GM19324 (cell line): Measurements from ENCODE around the gene GPC6.

ENCODE experiments used
- ATAC-seq: cut with Tn5 transposase; IDR thresholded peaks from one replicate; pipeline ENCODE4 v1.9.1; 2021; ENCODE audit warnings: mild to moderate bottlenecking, moderate library complexity; ENCODE audit not compliant: unreplicated experiment, low FRiP score

The GPC6 gene

GRCh38 chr13:93984876-93985275 is 758.3 kb downstream of the GPC6 start:
- no peak for ATAC-seq

GRCh38 chr13:93987458-93987857 is 760.9 kb downstream of the GPC6 start:
- no peak for ATAC-seq

GRCh38 chr13:93991569-93991968 is 765.0 kb downstream of the GPC6 start:
- no peak for ATAC-seq

- ATAC-seq = no peak
Observed at GRCh38 chr13:93996481-93996880, 769.9 kb downstream of the GPC6 start.

GRCh38 chr13:94006296-94006695 is 779.7 kb downstream of the GPC6 start:
- no peak for ATAC-seq

DNA sequence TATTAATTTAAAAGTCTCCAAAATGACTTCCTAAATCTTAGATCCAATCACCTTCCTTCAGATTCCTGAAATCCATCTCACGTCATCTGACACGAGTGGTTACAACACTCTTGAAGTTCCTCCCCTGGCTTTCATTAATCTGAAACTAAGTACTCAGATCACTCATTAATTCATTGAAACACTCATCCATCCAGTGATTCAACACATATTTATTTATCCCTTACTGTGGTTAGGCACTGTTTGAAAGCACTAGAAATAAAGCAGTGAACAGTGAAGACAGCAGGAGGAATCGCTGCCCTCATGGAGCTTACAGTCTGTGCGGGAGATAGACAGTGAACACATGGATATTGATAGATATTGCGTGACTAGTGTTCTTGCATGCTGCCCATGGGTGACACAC is 780.5 kb downstream of the GPC6 start:
- ATAC-seq = no peak

DNA sequence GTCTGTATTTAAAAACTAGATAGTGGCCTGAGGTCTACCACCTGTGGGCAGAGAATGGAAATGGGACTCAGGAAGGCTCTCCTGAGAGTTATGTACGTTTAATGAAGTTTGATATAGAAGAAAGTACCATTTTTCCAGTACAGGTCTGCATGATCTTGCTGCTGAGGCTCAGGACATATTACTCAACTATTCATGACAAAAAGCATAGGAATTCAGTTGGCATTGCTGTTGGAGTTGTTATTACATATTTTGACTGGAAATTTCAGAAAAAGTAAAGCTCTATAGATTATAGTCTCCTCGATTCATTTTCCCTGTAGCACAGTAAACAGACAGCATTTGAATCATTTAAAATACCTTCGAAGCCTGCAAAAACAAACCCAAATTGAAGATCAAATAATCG is 783.1 kb downstream of the GPC6 start:
- ATAC-seq = no peak

DNA sequence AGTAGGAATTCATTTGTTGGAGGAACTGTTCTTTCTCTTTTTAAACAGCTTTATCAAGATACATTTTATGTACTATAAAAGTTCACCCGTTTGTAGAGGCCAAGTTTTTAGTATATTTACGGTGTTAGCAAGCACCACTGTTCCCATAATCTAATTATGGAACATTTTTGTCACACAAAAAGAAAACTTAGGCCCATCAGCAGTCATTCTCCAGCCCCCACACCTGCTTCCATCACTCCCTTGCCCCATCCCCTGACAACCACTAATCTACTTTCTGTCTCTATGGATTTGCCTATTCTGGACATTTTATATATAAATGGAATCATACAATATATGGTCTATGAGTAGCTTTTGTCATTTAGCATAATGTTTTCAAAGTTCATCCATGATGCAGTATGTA is 787.9 kb downstream of the GPC6 start:
- no peak for ATAC-seq

GRCh38 chr13:94020426-94020825 is 793.8 kb downstream of the GPC6 start:
- no peak for ATAC-seq

DNA sequence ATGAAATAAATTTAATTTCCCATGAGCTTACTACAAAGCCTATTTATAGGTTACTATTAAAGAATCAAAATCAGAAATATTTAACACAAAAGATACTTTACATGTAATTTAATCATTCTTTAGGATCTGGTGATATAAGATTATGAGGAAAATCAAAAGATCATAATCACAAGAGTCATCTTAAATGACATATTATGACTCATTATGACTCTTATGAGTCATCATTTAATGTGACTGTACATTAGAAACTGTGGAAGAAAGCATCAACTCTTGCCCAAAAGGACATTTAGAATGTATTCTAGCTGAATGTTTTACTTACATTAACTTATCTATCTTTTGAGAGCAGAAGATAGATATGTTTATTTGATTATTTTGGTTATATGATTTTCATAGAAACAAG is 794.2 kb downstream of the GPC6 start:
- no peak for ATAC-seq

DNA sequence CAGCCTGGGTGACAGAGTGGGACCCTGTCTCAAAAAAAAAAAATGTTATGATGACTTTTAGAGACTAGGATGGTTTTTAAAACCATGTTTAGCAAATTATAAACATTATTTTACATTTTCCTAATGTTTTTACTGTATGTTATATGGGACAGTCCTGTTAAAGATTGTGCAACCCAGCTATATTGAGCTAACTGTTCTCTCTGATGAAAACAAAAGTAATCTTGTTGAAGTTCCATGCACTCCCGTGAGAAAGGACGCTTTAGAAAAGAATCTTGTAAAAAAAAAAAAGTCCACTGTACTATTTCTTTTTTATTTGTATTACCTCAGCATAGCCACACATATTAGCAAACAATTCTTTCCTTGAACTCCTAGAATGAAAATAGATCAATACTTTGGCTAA is 801.6 kb downstream of the GPC6 start:
- ATAC-seq = no peak

GRCh38 chr13:94028650-94029049 is 802.0 kb downstream of the GPC6 start:
- ATAC-seq = no peak

- no peak for ATAC-seq
Observed at GRCh38 chr13:94030415-94031119, 804.0 kb downstream of the GPC6 start.

DNA sequence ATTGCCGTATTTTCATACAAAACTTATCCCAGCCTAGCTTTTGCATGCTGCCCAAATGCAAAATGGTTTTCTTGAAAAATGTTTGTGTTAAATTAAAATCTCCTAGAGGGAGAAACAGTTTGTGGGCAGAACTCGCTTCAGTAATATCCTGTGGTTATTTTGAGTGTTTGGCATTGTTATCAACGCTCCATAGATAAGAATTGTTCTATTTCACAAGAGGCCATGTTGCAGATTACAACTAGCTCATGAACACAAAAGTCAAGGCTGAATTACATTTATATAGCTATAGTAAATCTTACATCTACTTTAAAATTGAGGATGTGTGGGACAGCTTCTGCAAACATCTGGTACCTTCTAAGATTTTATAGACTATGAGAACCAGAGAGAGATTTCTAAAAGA is 805.0 kb downstream of the GPC6 start:
- no peak for ATAC-seq

DNA sequence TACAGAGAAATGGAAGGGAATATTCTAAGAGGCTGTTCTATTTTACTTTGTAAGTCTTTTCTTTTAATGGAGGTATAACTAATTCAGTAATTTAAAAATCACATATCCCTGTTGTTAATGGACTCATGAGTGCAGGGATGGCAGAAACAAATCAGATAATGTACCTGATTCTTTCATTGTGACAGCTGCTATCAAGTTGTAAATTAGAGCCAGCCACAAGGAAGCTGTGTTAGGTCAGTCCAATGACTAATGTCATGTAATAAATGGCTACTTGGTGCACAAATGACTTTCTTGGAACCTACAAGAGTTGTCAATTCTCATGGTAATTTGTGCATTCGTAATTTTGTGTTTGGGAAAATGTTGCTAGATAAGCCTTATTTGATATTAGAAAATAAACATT is 806.5 kb downstream of the GPC6 start:
- ATAC-seq = no peak

GRCh38 chr13:94033830-94034642 is 807.4 kb downstream of the GPC6 start:
- ATAC-seq = no peak

- ATAC-seq = no peak
Observed at GRCh38 chr13:94050039-94050438, 823.4 kb downstream of the GPC6 start.

GRCh38 chr13:94050686-94051085 is 824.1 kb downstream of the GPC6 start:
- no peak for ATAC-seq

- ATAC-seq = no peak
Observed at GRCh38 chr13:94053986-94054593, 827.5 kb downstream of the GPC6 start.

DNA sequence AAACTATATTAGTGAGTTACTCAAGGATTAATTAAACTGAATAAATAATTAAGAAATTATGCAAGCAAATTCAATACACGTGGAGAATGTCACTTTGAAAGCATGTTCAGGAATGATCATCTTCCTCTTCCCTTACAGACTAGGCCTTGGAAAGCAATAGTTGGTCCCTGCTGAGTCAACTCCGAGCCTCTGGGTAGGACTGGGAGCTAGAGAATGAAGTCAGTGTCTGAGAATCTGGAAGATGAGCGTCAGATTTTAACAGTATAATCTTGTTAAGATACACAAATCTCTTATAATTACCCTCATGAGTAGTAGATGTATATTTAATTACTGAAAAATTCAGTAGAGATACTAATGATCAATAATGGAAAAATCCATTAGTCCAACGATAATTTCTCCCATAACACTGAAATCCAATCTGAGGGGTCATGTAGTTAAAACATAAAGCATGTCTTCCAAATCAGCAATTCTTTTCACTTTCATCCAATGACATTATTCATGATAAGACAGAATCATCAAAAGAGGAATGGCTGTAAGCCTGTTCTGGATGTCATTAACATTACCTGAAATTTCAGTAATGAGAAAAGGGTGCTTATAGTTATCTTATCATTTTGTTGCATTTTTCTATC is 829.9 kb downstream of the GPC6 start:
- no peak for ATAC-seq

DNA sequence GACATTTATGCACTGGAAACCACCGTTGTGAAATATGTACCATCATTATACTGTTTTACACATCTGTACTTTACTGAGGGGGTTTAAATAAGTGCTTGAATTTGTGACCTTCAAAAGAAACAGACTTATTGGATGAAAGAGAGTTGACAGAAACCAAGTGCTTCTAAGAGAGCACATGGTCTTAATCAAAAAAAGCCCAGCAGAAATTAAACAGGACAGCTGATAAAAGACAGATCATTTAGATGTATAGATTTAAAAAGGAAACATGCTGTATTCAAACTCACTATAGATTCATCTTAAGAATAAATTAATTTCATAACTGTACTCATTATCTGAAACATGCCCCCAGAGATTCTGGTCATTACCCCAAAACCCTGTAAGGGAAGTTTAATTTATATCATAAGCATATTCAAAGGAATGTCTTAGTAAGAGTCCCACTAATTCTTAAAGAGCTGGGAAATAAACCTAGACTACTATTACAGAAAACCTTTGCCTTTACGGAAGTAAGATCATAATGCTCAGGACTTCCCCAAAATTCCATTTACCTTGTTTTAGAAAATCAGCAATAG is 831.1 kb downstream of the GPC6 start:
- no peak for ATAC-seq
